OCI-LY1 (cell line): ENCODE measurements around the gene FTO.

ENCODE experiments used
- H2AFZ ChIP-seq: fragments of 200-600 bp; sonication (generic), shearing (Covaris generic); 2 replicates; pipeline ENCODE4 v1.6.0; 2014; ENCODE audit warnings: antibody characterized with exemption, mild to moderate bottlenecking, low read length
- H3F3A ChIP-seq: fragments of 200-600 bp; sonication (generic), shearing (Covaris generic); 2 replicates; pipeline ENCODE4 v1.6.0; 2014; ENCODE audit warnings: mild to moderate bottlenecking, antibody characterized with exemption, low read length, moderate library complexity; ENCODE audit not compliant: insufficient read depth
- H3K27ac ChIP-seq: fragments of 200-600 bp; sonication (generic); 2 replicates; pipeline ENCODE4 v1.5.1; 2014; ENCODE audit warnings: low read length, mixed run types, mild to moderate bottlenecking, low read depth; ENCODE audit not compliant: poor library complexity, severe bottlenecking
- H3K27me3 ChIP-seq: fragments of 200-600 bp; sonication (generic); 2 replicates; pipeline ENCODE4 v1.6.0; 2014; ENCODE audit warnings: antibody characterized with exemption, mild to moderate bottlenecking, low read length, moderate library complexity; ENCODE audit not compliant: insufficient read depth
- H3K36me3 ChIP-seq: fragments of 200-600 bp; sonication (generic); 2 replicates; pipeline ENCODE4 v1.6.1; 2014; ENCODE audit warnings: mild to moderate bottlenecking, antibody characterized with exemption, low read length, moderate library complexity, mixed read lengths; ENCODE audit not compliant: insufficient read depth
- H3K4me1 ChIP-seq: fragments of 200-600 bp; sonication (generic); 2 replicates; pipeline ENCODE4 v1.5.1; 2014; ENCODE audit warnings: mild to moderate bottlenecking, low read length, moderate library complexity; ENCODE audit not compliant: insufficient read depth, severe bottlenecking
- H3K4me2 ChIP-seq: fragments of 200-600 bp; sonication (generic), shearing (Covaris generic); 2 replicates; pipeline ENCODE4 v1.6.1; 2014; ENCODE audit warnings: low read length
- H3K4me3 ChIP-seq: fragments of 200-600 bp; sonication (generic); 2 replicates; pipeline ENCODE4 v1.5.1; 2014; ENCODE audit warnings: low read length, low read depth, mild to moderate bottlenecking, mixed read lengths; ENCODE audit not compliant: poor library complexity, severe bottlenecking
- H3K79me2 ChIP-seq: fragments of 200-600 bp; shearing (Covaris generic); 2 replicates; pipeline ENCODE4 v1.6.1; 2016; ENCODE audit warnings: mixed run types, low read length, mixed read lengths; ENCODE audit not compliant: insufficient read depth
- H3K9ac ChIP-seq: fragments of 200-600 bp; sonication (generic), shearing (Covaris generic); 2 replicates; pipeline ENCODE4 v1.6.1; 2014; ENCODE audit warnings: mild to moderate bottlenecking, low read length, mixed read lengths
- H3K9me2 ChIP-seq: fragments of 200-600 bp; sonication (generic), shearing (Covaris generic); 2 replicates; pipeline ENCODE4 v1.6.1; 2014; ENCODE audit warnings: low read depth, mild to moderate bottlenecking, low read length, mixed read lengths
- H3K9me3 ChIP-seq: fragments of 200-600 bp; shearing (Covaris generic); 2 replicates; pipeline ENCODE4 v1.6.1; 2014; ENCODE audit warnings: low read length, mixed read lengths
- H4K20me1 ChIP-seq: fragments of 200-600 bp; sonication (generic), shearing (Covaris generic); 2 replicates; pipeline ENCODE4 v1.6.0; 2016; ENCODE audit warnings: mild to moderate bottlenecking, low read length; ENCODE audit not compliant: insufficient read depth
- EZH2 ChIP-seq: fragments of 200-600 bp; sonication (generic), shearing (Covaris generic); IDR thresholded peaks from 2 replicates; pipeline ENCODE4 v1.8.0; 2017; ENCODE audit warnings: borderline replicate concordance, mixed run types, mild to moderate bottlenecking, antibody characterized with exemption, low read length, moderate library complexity, mixed read lengths
- TF ChIP-seq, protein P1 (sequence below): fragments of 200-600 bp; sonication (generic), shearing (Covaris generic); IDR thresholded peaks from 2 replicates; pipeline ENCODE4 v1.5.1; 2017; ENCODE audit warnings: mild to moderate bottlenecking, antibody characterized with exemption, low read length, moderate library complexity, mixed read lengths

The FTO gene

DNA sequence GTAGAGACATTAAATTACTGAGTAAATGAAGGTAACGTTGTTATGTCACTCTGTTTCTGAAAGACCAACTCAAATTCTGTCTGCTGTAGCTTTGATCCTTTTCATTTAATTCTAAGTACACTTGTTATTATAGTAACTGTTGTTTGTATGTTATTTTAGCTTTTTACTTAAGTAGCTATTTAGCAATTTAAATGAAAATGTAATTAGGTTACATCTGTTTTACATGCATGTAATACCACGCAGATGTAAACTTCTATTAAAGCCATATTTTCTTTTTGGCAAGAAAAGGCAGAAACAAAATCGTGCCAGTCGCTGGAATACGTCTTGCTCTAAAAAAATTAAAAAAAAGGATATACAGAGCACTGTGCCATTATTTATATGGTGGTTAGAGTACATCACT is 282.8 kb downstream of the FTO start:
- Histone ChIP-seq H3K9me2 (no peaks in the 10 kb centered on the region), H3K79me2 (no peaks in the 10 kb centered on the region), H4K20me1 (no peaks in the 10 kb centered on the region), H2AFZ (no peak overlapping the region), H3F3A (no peaks in the 10 kb centered on the region), H3K4me3 (no peak overlapping the region), H3K4me2 (no peak overlapping the region), H3K9me3 (no peaks in the 10 kb centered on the region), H3K4me1 (no peaks in the 10 kb centered on the region), H3K27me3 (no peaks in the 10 kb centered on the region), H3K36me3 (no peaks in the 10 kb centered on the region), H3K27ac (no peak overlapping the region), H3K9ac (no peak overlapping the region)
- TF ChIP-seq, protein P1, sequence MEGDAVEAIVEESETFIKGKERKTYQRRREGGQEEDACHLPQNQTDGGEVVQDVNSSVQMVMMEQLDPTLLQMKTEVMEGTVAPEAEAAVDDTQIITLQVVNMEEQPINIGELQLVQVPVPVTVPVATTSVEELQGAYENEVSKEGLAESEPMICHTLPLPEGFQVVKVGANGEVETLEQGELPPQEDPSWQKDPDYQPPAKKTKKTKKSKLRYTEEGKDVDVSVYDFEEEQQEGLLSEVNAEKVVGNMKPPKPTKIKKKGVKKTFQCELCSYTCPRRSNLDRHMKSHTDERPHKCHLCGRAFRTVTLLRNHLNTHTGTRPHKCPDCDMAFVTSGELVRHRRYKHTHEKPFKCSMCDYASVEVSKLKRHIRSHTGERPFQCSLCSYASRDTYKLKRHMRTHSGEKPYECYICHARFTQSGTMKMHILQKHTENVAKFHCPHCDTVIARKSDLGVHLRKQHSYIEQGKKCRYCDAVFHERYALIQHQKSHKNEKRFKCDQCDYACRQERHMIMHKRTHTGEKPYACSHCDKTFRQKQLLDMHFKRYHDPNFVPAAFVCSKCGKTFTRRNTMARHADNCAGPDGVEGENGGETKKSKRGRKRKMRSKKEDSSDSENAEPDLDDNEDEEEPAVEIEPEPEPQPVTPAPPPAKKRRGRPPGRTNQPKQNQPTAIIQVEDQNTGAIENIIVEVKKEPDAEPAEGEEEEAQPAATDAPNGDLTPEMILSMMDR: no peak
- no peak for TF ChIP-seq EZH2

DNA sequence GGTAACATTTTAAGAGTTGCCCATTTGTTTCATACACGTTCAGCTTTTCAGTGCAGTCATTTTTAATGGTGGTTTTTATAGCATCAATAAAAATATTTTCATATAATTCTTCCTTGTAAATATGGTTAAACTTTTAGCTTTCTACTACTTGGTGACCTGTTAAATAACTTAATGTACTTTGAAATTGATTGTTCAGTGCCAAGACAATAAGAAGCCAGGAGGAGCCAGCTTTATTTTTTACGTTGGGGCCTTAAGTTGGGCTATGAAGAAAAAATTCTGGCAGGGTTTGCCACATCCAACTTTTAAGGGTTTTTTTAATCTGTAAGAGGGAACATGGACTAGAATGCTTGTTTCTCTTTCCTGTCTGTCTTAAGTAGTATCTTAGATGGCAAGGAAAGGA is 284.2 kb downstream of the FTO start:
- Histone ChIP-seq H3K9me3 (no peaks in the 10 kb centered on the region), H3K27me3 (no peaks in the 10 kb centered on the region), H3F3A (no peaks in the 10 kb centered on the region), H3K9me2 (no peaks in the 10 kb centered on the region), H4K20me1 (no peaks in the 10 kb centered on the region), H3K79me2 (no peaks in the 10 kb centered on the region), H3K27ac (no peak overlapping the region), H3K9ac (no peak overlapping the region), H3K4me3 (no peak overlapping the region), H2AFZ (no peak overlapping the region), H3K36me3 (no peaks in the 10 kb centered on the region), H3K4me2 (no peak overlapping the region), H3K4me1 (no peaks in the 10 kb centered on the region)
- TF ChIP-seq, protein P1: no peak
- TF ChIP-seq EZH2: no peak

DNA sequence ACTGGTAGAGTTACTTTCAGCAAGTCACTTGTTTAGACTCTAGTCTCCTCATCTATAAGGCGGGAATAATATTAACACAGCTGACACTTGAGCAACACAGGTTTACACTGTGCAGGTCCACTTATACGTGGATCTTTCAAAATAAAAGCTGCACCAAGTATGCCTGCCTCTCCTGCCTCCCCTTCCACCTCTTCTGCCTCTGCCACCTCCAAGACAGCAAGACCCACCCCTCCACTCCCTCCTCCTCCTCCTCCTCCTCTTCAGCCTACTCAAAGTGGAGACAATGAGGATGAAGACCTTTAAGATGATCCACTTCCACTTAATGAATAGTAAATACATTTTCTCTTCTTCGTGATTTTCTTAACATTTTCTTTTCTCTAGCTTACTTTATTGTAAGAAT is 285.6 kb downstream of the FTO start:
- Histone ChIP-seq H3K79me2 (no peaks in the 10 kb centered on the region), H3K4me1 (no peaks in the 10 kb centered on the region), H3K36me3 (no peaks in the 10 kb centered on the region), H3K9ac (no peak overlapping the region), H3F3A (no peaks in the 10 kb centered on the region), H3K9me2 (no peaks in the 10 kb centered on the region), H2AFZ (no peak overlapping the region), H3K9me3 (no peaks in the 10 kb centered on the region), H3K4me3 (no peak overlapping the region), H3K27ac (no peak overlapping the region), H3K27me3 (no peaks in the 10 kb centered on the region), H4K20me1 (no peaks in the 10 kb centered on the region), H3K4me2 (no peak overlapping the region)
- TF ChIP-seq, protein P1: no peak
- no peak for TF ChIP-seq EZH2
